ENCODE results near the gene GALNT9. TPM values are rescaled to one million over a fixed set of nuclear protein-coding genes. Genes with fewer than 3 reads are reported as not detected.
"Not testable (repeated sequence)": the region's sequence is repeated elsewhere in the genome, so short reads cannot be mapped to it uniquely, and the experiment has no call there.

The GALNT9 gene
- polyA plus RNA-seq, 2 of the 4 experiments (the other 2 are of a cell fraction): 0.66 to 2.8 TPM

DNA sequence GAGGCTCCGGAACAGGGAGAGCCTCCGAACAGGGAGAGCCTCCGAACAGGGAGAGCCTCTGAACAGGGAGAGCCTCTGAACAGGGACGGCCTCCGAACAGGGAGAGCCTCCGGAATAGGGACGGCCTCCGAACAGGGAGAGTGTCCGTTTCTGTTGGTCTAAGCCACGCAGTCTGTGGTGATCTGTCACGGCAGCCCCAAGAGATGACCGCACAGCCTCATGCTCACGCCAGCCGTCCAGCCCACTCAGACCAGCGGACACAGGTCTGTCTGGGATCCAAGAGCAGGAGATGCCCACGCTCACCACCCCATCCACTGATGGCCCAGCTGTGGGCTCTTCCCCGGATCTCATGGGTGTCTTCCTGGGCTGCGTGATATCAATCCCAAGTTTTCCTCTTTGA, 33.3 kb downstream of the GALNT9 start:
- H3K27ac ChIP-seq: no peak overlapping the region
- H3K4me1 ChIP-seq: no peaks in the 10 kb centered on the region
- no peak for DNase-seq (ENCODE audit: low read depth in 1 of 2, low spot score in 1 of 2)
- FAIRE-seq: no peak
- H3K4me2 ChIP-seq: no peak overlapping the region
- CTCF ChIA-PET: interaction anchor here (0.9 kb wide), 1 partner anchor 118 kb away, joined by 3 read pairs; no protein-coding TSS in a partner anchor
- POLR2A ChIA-PET: no interaction called here
- TF ChIP-seq FOSL2 (IDR thresholded peaks at IDR 0.05) (no peak), FOSL2 (CRISPR knock-in tag; IDR thresholded peaks at IDR 0.05) (no peak), BHLHE40 (IDR thresholded peaks at IDR 0.05; ENCODE audit: low read depth, low read length) (no peak), EP300 (IDR thresholded peaks at IDR 0.05) (no peak), POLR2A (IDR thresholded peaks at IDR 0.05; ENCODE audit: low read length) (no peak), CBX2 (IDR thresholded peaks at IDR 0.05; ENCODE audit: borderline replicate concordance, low read depth) (no peak), POLR2AphosphoS2 (conservative IDR thresholded peaks at IDR 0.05; ENCODE audit: low read length) (no peak), HOXA7 (CRISPR knock-in tag; IDR thresholded peaks at IDR 0.05) (no peak), MAZ (IDR thresholded peaks at IDR 0.05; ENCODE audit: borderline replicate concordance, low read depth, low read length) (no peak), MAFK (IDR thresholded peaks at IDR 0.05; ENCODE audit: partially characterized antibody) (no peak), EHMT2 (IDR thresholded peaks at IDR 0.05; ENCODE audit: low read depth) (no peak), ZSCAN20 (CRISPR knock-in tag; IDR thresholded peaks at IDR 0.05) (no peak), CHD4 (IDR thresholded peaks at IDR 0.05; ENCODE audit: borderline replicate concordance) (no peak), FOSB (CRISPR knock-in tag; IDR thresholded peaks at IDR 0.05) (no peak), ZC3H11A (IDR thresholded peaks at IDR 0.05) (no peak)
- TF ChIP-seq, protein P1, sequence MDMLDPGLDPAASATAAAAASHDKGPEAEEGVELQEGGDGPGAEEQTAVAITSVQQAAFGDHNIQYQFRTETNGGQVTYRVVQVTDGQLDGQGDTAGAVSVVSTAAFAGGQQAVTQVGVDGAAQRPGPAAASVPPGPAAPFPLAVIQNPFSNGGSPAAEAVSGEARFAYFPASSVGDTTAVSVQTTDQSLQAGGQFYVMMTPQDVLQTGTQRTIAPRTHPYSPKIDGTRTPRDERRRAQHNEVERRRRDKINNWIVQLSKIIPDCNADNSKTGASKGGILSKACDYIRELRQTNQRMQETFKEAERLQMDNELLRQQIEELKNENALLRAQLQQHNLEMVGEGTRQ (IDR thresholded peaks at IDR 0.05): no peak
- TF ChIP-seq, protein P2, sequence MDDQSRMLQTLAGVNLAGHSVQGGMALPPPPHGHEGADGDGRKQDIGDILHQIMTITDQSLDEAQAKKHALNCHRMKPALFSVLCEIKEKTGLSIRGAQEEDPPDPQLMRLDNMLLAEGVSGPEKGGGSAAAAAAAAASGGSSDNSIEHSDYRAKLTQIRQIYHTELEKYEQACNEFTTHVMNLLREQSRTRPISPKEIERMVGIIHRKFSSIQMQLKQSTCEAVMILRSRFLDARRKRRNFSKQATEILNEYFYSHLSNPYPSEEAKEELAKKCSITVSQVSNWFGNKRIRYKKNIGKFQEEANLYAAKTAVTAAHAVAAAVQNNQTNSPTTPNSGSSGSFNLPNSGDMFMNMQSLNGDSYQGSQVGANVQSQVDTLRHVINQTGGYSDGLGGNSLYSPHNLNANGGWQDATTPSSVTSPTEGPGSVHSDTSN (IDR thresholded peaks at IDR 0.05): no peak
- no peak overlapping the region for H3K4me3 ChIP-seq
- WGBS (ENCODE audit: missing lambda C conversion rate): 82% methylated on average over 18 of the region's 18 CpGs
- ATAC-seq: no peak
- H3K9me3 ChIP-seq: peaks cover 4% of the 10 kb centered on the region; the same call in 1 of the 3 replicates

DNA sequence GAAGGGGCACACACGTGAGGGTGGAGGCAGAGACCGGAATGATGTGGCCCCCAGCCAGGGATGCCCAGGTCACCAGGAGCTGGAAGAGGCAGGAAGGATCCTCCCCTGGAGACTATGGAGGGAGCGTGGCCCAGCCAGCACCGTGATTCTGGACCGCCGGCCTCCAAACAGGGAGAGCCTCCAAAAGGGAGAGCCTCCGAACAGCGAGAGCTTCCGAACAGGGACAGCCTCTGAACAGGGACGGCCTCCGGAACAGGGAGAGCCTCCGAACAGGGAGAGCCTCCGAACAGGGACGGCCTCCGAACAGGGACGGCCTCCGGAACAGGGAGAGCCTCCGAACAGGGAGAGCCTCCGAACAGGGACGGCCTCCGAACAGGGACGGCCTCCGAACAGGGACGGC, 33.8 kb downstream of the GALNT9 start:
- POLR2A ChIA-PET; H3K4me2 ChIP-seq; FAIRE-seq; H3K9me3 ChIP-seq; H3K27ac ChIP-seq; ATAC-seq; CTCF ChIA-PET; DNase-seq (ENCODE audit: low read depth in 1 of 2, low spot score in 1 of 2); H3K4me1 ChIP-seq; H3K4me3 ChIP-seq: not testable (repeated sequence)
- WGBS (ENCODE audit: missing lambda C conversion rate): 78% methylated on average over 24 of the region's 24 CpGs

DNA sequence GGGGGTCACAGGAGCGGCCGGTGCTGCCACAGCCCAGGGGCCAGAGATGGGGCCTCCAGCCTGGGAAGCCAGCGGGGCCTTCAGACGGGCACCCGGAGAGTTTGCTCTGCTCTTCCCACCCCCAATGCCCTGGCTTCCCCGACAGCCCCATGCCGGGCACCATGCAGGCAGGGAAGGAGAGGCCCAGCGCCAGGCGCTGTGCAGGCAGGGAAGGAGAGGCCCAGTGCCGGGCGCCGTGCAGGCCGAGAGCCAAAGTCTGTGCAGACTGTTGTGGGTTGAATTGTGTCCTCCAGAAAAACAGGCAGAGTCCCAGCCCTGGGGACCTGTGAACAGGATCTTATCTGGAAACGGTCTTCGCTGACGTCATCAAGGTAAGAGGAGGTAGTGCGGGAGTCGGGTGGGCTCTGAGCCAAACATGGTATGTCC, 34.3 kb downstream of the GALNT9 start:
- ATAC-seq (no peak), DNase-seq (ENCODE audit: low read depth in 1 of 2, low spot score in 1 of 2) (no peak), FAIRE-seq (no peak)
- H3K27ac ChIP-seq: no peak overlapping the region
- H3K4me2 ChIP-seq: no peak overlapping the region
- ChIA-PET POLR2A (no interaction called here), CTCF (no interaction called here)
- TF ChIP-seq GATA3 (IDR thresholded peaks at IDR 0.05; ENCODE audit: borderline replicate concordance): no peak
- no peak for TF ChIP-seq NR3C1 (IDR thresholded peaks at IDR 0.05)
- no peak for TF ChIP-seq CHD2 (IDR thresholded peaks at IDR 0.05; ENCODE audit: low read length, partially characterized antibody)
- no peak for TF ChIP-seq FOSL2 (IDR thresholded peaks at IDR 0.05)
- no peak for TF ChIP-seq FOSL2 (CRISPR knock-in tag; IDR thresholded peaks at IDR 0.05)
- TF ChIP-seq TP53 (CRISPR knock-in tag; IDR thresholded peaks at IDR 0.05): no peak
- no peak for TF ChIP-seq HES2 (IDR thresholded peaks at IDR 0.05)
- TF ChIP-seq, protein P1 (IDR thresholded peaks at IDR 0.05): no peak
- no peak for TF ChIP-seq JUN (IDR thresholded peaks at IDR 0.05)
- no peak for TF ChIP-seq HOXB13 (CRISPR knock-in tag; IDR thresholded peaks at IDR 0.05; ENCODE audit: low read depth)
- TF ChIP-seq RFX5 (IDR thresholded peaks at IDR 0.05): no peak
- no peak for TF ChIP-seq HOXA7 (CRISPR knock-in tag; IDR thresholded peaks at IDR 0.05)
- TF ChIP-seq BHLHE40 (IDR thresholded peaks at IDR 0.05; ENCODE audit: low read depth, low read length): no peak
- TF ChIP-seq POLR2A (IDR thresholded peaks at IDR 0.05; ENCODE audit: low read length): no peak
- TF ChIP-seq SREBF2 (IDR thresholded peaks at IDR 0.05): no peak
- TF ChIP-seq, protein P3, sequence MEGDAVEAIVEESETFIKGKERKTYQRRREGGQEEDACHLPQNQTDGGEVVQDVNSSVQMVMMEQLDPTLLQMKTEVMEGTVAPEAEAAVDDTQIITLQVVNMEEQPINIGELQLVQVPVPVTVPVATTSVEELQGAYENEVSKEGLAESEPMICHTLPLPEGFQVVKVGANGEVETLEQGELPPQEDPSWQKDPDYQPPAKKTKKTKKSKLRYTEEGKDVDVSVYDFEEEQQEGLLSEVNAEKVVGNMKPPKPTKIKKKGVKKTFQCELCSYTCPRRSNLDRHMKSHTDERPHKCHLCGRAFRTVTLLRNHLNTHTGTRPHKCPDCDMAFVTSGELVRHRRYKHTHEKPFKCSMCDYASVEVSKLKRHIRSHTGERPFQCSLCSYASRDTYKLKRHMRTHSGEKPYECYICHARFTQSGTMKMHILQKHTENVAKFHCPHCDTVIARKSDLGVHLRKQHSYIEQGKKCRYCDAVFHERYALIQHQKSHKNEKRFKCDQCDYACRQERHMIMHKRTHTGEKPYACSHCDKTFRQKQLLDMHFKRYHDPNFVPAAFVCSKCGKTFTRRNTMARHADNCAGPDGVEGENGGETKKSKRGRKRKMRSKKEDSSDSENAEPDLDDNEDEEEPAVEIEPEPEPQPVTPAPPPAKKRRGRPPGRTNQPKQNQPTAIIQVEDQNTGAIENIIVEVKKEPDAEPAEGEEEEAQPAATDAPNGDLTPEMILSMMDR (IDR thresholded peaks at IDR 0.05): no peak
- TF ChIP-seq, protein P4, sequence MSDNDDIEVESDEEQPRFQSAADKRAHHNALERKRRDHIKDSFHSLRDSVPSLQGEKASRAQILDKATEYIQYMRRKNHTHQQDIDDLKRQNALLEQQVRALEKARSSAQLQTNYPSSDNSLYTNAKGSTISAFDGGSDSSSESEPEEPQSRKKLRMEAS (IDR thresholded peaks at IDR 0.05): no peak
- no peak for TF ChIP-seq KDM1A (IDR thresholded peaks at IDR 0.05; ENCODE audit: low read depth)
- H3K4me3 ChIP-seq: no peak overlapping the region
- peaks cover 4% of the 10 kb centered on the region; the same call in 1 of the 3 replicates for H3K9me3 ChIP-seq
- no peaks in the 10 kb centered on the region for H3K4me1 ChIP-seq
- 84% methylated on average over 18 of the region's 18 CpGs for WGBS (ENCODE audit: missing lambda C conversion rate)

Data from A549 (cell line).